WERI-Rb-1 (cell line): ENCODE results near the gene SLC34A3.
A peak's percentile ranks its signal among the peaks of the same experiment; 100 is the strongest.

ENCODE experiments used
- DNase-seq: peaks from one replicate; pipeline ENCODE4 v3.0.0-alpha.2; 2020
- H3K27ac ChIP-seq: fragments of 250-450 bp; sonication (Bioruptor Pico); 2 replicates; pipeline ENCODE4 v1.5.1; 2020; ENCODE audit warnings: mild to moderate bottlenecking, moderate library complexity
- H3K27me3 ChIP-seq: fragments of 250-450 bp; sonication (Bioruptor Pico); 2 replicates; pipeline ENCODE4 v1.5.1; 2021; ENCODE audit warnings: mild to moderate bottlenecking, low read depth, moderate library complexity; ENCODE audit not compliant: insufficient read depth, severe bottlenecking
- H3K36me3 ChIP-seq: fragments of 250-450 bp; sonication (Bioruptor Pico); 2 replicates; pipeline ENCODE4 v1.5.1; 2020; ENCODE audit warnings: mild to moderate bottlenecking, moderate library complexity
- H3K4me3 ChIP-seq: 2 replicates; pipeline ENCODE4 v1.5.1; 2011; ENCODE audit warnings: low read depth, mild to moderate bottlenecking, control low read depth, low read length
- H3K9me3 ChIP-seq: fragments of 250-450 bp; sonication (Bioruptor Pico); 2 replicates; pipeline ENCODE4 v1.5.1; 2021; ENCODE audit warnings: mild to moderate bottlenecking, moderate library complexity; ENCODE audit not compliant: severe bottlenecking
- CTCF ChIP-seq: IDR thresholded peaks from 2 replicates; pipeline ENCODE4 v1.5.1; 2011; ENCODE audit warnings: low read depth, mild to moderate bottlenecking, control low read depth, inconsistent platforms, low read length

Gene SLC34A3

DNA sequence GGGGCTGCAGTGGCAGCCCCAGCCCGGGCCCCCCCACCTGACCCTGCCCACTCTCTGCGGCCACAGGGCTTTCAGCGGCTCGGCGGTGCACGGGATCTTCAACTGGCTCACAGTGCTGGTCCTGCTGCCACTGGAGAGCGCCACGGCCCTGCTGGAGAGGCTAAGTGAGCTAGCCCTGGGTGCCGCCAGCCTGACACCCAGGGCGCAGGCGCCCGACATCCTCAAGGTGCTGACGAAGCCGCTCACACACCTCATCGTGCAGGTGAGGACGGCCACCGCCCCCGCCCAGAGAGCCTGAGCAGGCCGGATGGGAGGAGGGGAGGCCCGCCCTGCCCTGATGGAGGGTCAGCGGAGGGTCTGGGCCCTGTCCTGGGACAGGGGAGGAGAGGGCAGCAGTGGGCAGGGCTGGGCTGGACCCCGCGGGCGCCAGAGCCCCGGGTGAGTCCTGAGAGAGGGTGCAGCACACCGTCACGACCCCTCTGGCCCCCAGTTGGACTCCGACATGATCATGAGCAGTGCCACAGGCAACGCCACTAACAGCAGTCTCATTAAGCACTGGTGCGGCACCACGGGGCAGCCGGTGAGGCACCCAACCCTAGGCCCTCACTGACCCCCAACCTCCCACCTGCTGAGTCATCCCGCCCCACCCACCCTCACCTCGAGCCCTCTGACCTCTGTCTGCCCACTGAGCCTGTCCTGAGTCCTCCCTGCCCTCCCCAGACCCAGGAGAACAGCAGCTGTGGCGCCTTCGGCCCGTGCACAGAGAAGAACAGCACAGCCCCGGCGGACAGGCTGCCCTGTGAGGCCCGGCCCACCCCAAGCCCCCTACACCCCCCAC lies 2.7 kb downstream of the SLC34A3 start:
- DNase-seq: no peak
- H3K36me3 ChIP-seq: no peaks in the 10 kb centered on the region
- H3K27ac ChIP-seq: no peak overlapping the region
- H3K4me3 ChIP-seq: no peak overlapping the region
- no peak for TF ChIP-seq CTCF
- no peaks in the 10 kb centered on the region for H3K27me3 ChIP-seq
- no peaks in the 10 kb centered on the region for H3K9me3 ChIP-seq

- Histone ChIP-seq H3K4me3 (no peak overlapping the region), H3K36me3 (no peaks in the 10 kb centered on the region), H3K27ac (no peak overlapping the region), H3K27me3 (no peaks in the 10 kb centered on the region), H3K9me3 (no peaks in the 10 kb centered on the region)
- no peak for TF ChIP-seq CTCF
- no peak for DNase-seq
Observed at GRCh38 chr9:137234055-137234697, 3.5 kb downstream of the SLC34A3 start.

DNA sequence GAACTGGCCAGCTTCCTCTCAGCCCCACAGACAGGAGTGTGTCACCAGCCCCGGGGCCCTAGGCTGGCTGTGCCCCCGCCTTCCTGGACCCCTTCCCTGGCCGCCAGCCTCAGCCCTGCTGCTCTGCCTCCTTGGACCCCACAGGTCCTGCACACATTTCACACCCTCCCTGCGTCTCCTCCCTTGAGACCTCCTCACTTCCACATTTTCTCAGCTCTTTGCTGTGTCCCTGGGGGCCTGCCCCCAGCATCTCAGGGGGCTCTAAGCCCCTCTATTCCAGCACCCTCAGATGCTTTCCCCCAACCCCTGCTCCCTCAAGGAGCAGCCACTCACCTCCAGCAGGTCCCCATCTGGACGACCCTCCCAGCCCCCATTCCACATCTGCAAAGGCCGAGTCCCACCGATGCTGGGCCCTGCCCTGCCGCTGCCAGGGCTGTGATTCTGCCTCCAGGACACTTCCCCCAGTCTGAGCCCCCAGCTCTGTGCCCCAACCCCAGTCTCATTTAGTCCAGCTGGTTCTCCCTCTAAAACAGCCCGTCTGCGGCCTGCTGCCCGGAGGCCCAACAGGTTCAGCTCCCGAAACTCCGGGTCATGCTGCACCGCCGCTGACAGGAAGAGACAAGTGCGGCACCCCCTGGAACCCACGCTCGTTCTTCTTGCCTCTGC lies 4.2 kb downstream of the SLC34A3 start:
- Histone ChIP-seq H3K27ac (no peak overlapping the region), H3K9me3 (no peaks in the 10 kb centered on the region), H3K36me3 (no peaks in the 10 kb centered on the region), H3K4me3 (no peak overlapping the region), H3K27me3 (no peaks in the 10 kb centered on the region)
- no peak for DNase-seq
- TF ChIP-seq CTCF: no peak

DNA sequence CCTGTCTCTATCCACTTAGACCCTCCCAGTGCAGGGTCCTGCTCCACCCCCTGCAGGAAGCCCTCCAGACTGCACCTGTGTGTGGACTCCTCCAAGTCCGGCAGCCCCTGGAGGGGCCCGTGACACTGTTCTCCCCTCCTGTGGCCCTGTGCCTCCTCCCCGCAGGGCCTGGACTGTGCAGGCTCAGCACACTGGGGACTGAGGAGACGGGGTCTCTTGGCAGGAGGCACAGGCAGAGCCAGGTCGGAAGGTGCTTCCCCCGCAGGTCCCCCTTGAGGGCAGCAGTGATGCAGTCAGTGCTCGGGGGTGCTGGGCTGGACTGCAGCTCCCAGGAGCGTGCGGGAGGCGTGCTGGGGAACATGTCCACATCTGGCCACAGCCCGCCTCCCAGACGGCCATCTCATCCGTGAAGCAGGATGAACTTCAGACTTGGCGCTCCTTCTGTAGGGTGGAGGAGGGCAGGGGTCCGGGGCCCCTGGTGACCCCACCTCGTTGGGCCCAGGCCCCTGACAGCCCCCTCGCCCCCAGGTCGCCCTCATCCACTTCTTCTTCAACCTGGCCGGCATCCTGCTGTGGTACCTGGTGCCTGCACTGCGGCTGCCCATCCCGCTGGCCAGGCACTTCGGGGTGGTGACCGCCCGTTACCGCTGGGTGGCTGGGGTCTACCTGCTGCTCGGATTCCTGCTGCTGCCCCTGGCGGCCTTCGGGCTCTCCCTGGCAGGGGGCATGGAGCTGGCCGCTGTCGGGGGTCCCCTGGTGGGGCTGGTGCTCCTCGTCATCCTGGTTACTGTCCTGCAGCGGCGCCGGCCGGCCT lies 4.9 kb downstream of the SLC34A3 start:
- no peaks in the 10 kb centered on the region for H3K27me3 ChIP-seq
- H3K4me3 ChIP-seq: peak overlapping the region; percentile 32; the same call in 1 of the 2 replicates
- no peaks in the 10 kb centered on the region for H3K9me3 ChIP-seq
- TF ChIP-seq CTCF: peak; percentile 0; the same call in 1 of the 2 replicates
- no peaks in the 10 kb centered on the region for H3K36me3 ChIP-seq
- no peak overlapping the region for H3K27ac ChIP-seq
- DNase-seq: no peak

- TF ChIP-seq CTCF: peak; percentile 76
- peak overlapping the region; percentile 56 for H3K27ac ChIP-seq
- no peaks in the 10 kb centered on the region for H3K36me3 ChIP-seq
- H3K4me3 ChIP-seq: peak overlapping the region; percentile 32
- no peaks in the 10 kb centered on the region for H3K9me3 ChIP-seq
- peak; percentile 83 for DNase-seq
- H3K27me3 ChIP-seq: no peaks in the 10 kb centered on the region
Observed at GRCh38 chr9:137236238-137236935, 5.7 kb downstream of the SLC34A3 start.
